ENCODE data around the gene KRTAP15-1.
A peak's percentile ranks its signal among the peaks of the same experiment; 100 is the strongest.

KRTAP15-1 gene

GRCh38 chr21:30439975-30440374, at the start of gene KRTAP15-1:
Gene KRTAP15-1 (plus strand): TSS chr21:30440275. CDS start chr21:30440328, 53 bp downstream.
- DNase-seq (ENCODE audit: low spot score), result no peak
- no peak for TF ChIP-seq CTCF (IDR thresholded peaks at IDR 0.05)
- Histone ChIP-seq H3K27ac (no peak within 1 kb of the TSS), H3K4me3 (no peak within 1 kb of the TSS)

GRCh38 chr21:30391492-30392025, 48.5 kb upstream of the KRTAP15-1 start:
- TF ChIP-seq CTCF (IDR thresholded peaks at IDR 0.05), result no peak
- DNase-seq (ENCODE audit: low spot score), result no peak

GRCh38 chr21:30395731-30396130, 44.3 kb upstream of the KRTAP15-1 start, which contains the start of gene KRTAP13-1:
Gene KRTAP13-1 (plus strand): TSS chr21:30396031. CDS start chr21:30396087, 56 bp downstream.
- H3K4me3 ChIP-seq, result no peak within 1 kb of the TSS
- no peak for TF ChIP-seq CTCF (IDR thresholded peaks at IDR 0.05)
- H3K27ac ChIP-seq, result no peak within 1 kb of the TSS
- DNase-seq (ENCODE audit: low spot score), result no peak

More at GRCh38 chr21:30391492-30392025, 48.5 kb upstream of the KRTAP15-1 start:
- Histone ChIP-seq H3K4me3 (no peak overlapping the region), H3K27ac (no peak overlapping the region)

- no peak overlapping the region for H3K27ac ChIP-seq
- DNase-seq (ENCODE audit: low spot score), result no peak
- TF ChIP-seq CTCF (IDR thresholded peaks at IDR 0.05), result no peak
- peak overlapping the region; percentile 16 for H3K4me3 ChIP-seq
Measured at GRCh38 chr21:30408782-30409494, 31.1 kb upstream of the KRTAP15-1 start.

GRCh38 chr21:30415993-30416392, 24.1 kb upstream of the KRTAP15-1 start:
- TF ChIP-seq CTCF (IDR thresholded peaks at IDR 0.05), result no peak
- H3K27ac ChIP-seq, result no peak overlapping the region
- H3K4me3 ChIP-seq, result no peak overlapping the region
- DNase-seq (ENCODE audit: low spot score), result no peak

GRCh38 chr21:30425826-30426225, 14.2 kb upstream of the KRTAP15-1 start, which contains the start of gene KRTAP13-3:
Gene KRTAP13-3 (minus strand): TSS chr21:30425926. CDS start chr21:30425912, 14 bp downstream.
- H3K27ac ChIP-seq, result no peak within 1 kb of the TSS
- TF ChIP-seq CTCF (IDR thresholded peaks at IDR 0.05), result no peak
- DNase-seq (ENCODE audit: low spot score), result no peak

GRCh38 chr21:30426731-30427130, 13.3 kb upstream of the KRTAP15-1 start:
- no peak for TF ChIP-seq CTCF (IDR thresholded peaks at IDR 0.05)
- Histone ChIP-seq H3K4me3 (no peak overlapping the region), H3K27ac (no peak overlapping the region)
- DNase-seq (ENCODE audit: low spot score), result no peak

More at GRCh38 chr21:30425826-30426225, 14.2 kb upstream of the KRTAP15-1 start, which contains the start of gene KRTAP13-3:
- no peak within 1 kb of the TSS for H3K4me3 ChIP-seq

Data from coronary artery (tissue), 2 donors.